Measurements from ENCODE around the gene DHRS4. TPM values are rescaled to one million over a fixed set of nuclear protein-coding genes. Genes with fewer than 3 reads are reported as not detected.
"Not testable (repeated sequence)": the region's sequence is repeated elsewhere in the genome, so short reads cannot be mapped to it uniquely, and the experiment has no call there.

The DHRS4 gene
- total and polyA plus RNA-seq, 2 of the 13 experiments (the other 11 are each of a cell fraction or from before 2014, with no cell fraction given) = 23.9 to 45.1 TPM

DNA sequence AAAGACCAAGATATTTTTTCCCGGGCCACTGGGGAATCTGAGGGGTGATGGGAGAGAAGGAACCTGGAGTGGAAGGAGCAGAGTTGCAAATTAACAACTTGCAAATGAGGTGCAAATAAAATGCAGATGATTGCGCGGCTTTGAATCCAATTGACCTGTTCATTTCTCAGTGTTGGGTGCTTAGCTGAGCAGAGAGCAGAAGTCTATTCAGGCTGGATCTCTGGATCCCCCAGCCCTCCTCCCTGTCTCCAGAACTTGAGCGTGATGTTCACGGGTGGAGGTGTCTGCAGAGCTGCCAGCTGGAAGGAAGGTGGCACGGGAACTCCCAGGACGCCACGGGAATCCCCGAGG, 15.5 kb downstream of the DHRS4 start:
- H3K36me3 ChIP-seq (replicated peaks in 1 of 2; ENCODE audit: control insufficient read depth in 1 of 2, insufficient read depth in 2 of 2, low read length in 2 of 2); H3K27ac ChIP-seq (ENCODE audit: extremely low read length, insufficient read depth, low read length); H4K20me1 ChIP-seq (ENCODE audit: insufficient read depth, low read length); H3K79me2 ChIP-seq (ENCODE audit: insufficient read depth, low read length); H3K9me3 ChIP-seq (ENCODE audit: low read length); CTCF ChIA-PET (ENCODE audit: low intra/inter-chr PET ratio, low total read pairs); in situ Hi-C loops (cut with HindIII; ENCODE audit: extremely low pct_ligation_motif_present, low pct_unique_long_range_greater_than_20kb); intact Hi-C loops (cut with micrococcal nuclease; ENCODE audit: unreplicated experiment); H2AFZ ChIP-seq (ENCODE audit: low read length); DNase-seq (ENCODE audit: low spot score); H3K27me3 ChIP-seq (ENCODE audit: control insufficient read depth in 1 of 2, insufficient read depth in 2 of 2, low read length in 2 of 2); FAIRE-seq: not testable (repeated sequence)
- POLR2A ChIA-PET = interaction anchor here (1.6 kb wide), 1 partner anchor 126 kb away, joined by 6 read pairs; no protein-coding TSS in a partner anchor
- peak overlapping the region; percentile 56 for H3K9ac ChIP-seq (ENCODE audit: insufficient read depth, low read depth, low read length)
- H3K4me2 ChIP-seq (ENCODE audit: low read depth, low read length) = peak overlapping the region; percentile 88
- WGBS (ENCODE audit: low lambda C conversion rate) = 46% methylated on average over 4 of the region's 9 CpGs
- ATAC-seq = peak; percentile 14
- H3K4me1 ChIP-seq (ENCODE audit: insufficient read depth, low read length) = peaks cover 36% of the 10 kb centered on the region
- TSS peak; percentile 67 for BruUV-seq (replicated peaks)
- peak overlapping the region in 2 of 3 experiments; percentile 67 to 72; a peak in 3 of 6 replicates for H3K4me3 ChIP-seq (replicated peaks in 1 of 3; ENCODE audit: insufficient read depth in 1 of 3, low read depth in 2 of 3, low read length in 3 of 3)
- TF ChIP-seq, protein P1, sequence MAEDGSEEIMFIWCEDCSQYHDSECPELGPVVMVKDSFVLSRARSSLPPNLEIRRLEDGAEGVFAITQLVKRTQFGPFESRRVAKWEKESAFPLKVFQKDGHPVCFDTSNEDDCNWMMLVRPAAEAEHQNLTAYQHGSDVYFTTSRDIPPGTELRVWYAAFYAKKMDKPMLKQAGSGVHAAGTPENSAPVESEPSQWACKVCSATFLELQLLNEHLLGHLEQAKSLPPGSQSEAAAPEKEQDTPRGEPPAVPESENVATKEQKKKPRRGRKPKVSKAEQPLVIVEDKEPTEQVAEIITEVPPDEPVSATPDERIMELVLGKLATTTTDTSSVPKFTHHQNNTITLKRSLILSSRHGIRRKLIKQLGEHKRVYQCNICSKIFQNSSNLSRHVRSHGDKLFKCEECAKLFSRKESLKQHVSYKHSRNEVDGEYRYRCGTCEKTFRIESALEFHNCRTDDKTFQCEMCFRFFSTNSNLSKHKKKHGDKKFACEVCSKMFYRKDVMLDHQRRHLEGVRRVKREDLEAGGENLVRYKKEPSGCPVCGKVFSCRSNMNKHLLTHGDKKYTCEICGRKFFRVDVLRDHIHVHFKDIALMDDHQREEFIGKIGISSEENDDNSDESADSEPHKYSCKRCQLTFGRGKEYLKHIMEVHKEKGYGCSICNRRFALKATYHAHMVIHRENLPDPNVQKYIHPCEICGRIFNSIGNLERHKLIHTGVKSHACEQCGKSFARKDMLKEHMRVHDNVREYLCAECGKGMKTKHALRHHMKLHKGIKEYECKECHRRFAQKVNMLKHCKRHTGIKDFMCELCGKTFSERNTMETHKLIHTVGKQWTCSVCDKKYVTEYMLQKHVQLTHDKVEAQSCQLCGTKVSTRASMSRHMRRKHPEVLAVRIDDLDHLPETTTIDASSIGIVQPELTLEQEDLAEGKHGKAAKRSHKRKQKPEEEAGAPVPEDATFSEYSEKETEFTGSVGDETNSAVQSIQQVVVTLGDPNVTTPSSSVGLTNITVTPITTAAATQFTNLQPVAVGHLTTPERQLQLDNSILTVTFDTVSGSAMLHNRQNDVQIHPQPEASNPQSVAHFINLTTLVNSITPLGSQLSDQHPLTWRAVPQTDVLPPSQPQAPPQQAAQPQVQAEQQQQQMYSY (CRISPR knock-in tag; IDR thresholded peaks at IDR 0.05) = 0 out of 2 replicates have a peak, but pooled peaks have one; percentile 5

DNA sequence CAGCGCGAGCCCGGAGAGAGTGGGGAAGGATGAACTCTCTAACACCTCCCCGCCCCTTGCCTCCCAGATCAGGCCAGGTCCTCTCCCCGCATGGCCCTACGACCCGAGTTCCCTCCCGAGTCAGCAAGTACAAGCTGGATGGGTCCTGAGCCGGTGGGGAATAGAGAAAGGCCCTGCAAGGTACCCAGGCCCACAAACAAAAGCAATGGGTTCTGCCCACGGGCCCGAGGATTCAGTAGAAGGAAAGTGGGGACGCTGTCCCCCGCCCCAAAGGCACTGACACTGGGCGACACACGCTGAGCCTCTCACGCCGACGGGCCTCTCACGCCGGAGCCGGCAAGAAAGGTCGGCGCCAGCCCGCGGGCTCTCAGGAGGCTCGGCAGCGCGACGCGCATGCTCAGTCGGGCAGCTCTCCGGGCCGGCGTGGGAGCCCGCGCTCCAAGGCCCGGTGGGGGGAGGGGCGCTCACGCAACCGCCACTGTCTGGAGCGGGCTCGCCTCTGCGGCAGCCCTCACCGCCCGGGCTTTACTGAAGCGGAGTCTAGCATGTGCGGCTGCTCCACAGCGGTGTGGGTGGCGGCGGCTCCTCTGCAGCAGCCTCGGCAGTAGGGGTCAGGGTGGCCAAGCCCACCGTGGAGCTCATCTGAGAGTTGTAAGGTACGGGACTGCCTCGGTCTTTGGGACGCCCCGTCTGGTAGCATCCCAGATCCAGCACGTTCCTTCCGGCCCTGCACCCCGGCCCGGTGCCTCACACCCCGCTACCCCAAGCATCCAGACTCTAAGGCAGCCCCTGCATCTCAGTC, 16.1 kb downstream of the DHRS4 start:
- H2AFZ ChIP-seq (ENCODE audit: low read length); H4K20me1 ChIP-seq (ENCODE audit: insufficient read depth, low read length); H3K36me3 ChIP-seq (replicated peaks in 1 of 2; ENCODE audit: control insufficient read depth in 1 of 2, insufficient read depth in 2 of 2, low read length in 2 of 2); CTCF ChIA-PET (ENCODE audit: low intra/inter-chr PET ratio, low total read pairs); intact Hi-C loops (cut with micrococcal nuclease; ENCODE audit: unreplicated experiment); H3K79me2 ChIP-seq (ENCODE audit: insufficient read depth, low read length); H3K27me3 ChIP-seq (ENCODE audit: control insufficient read depth in 1 of 2, insufficient read depth in 2 of 2, low read length in 2 of 2); H3K9me3 ChIP-seq (ENCODE audit: low read length); FAIRE-seq; BruUV-seq (replicated peaks): not testable (repeated sequence)
- 17% methylated on average over 52 of the region's 61 CpGs for WGBS (ENCODE audit: low lambda C conversion rate)
- H3K4me1 ChIP-seq (ENCODE audit: insufficient read depth, low read length) = peaks cover 42% of the 10 kb centered on the region
- H3K4me2 ChIP-seq (ENCODE audit: low read depth, low read length) = peak overlapping the region; percentile 88
- peak overlapping the region; percentile 47 to 72 (median 67); a peak in 5 of 6 replicates for H3K4me3 ChIP-seq (replicated peaks in 1 of 3; ENCODE audit: insufficient read depth in 1 of 3, low read depth in 2 of 3, low read length in 3 of 3)
- POLR2A ChIA-PET = interaction anchor here (1.6 kb wide), 1 partner anchor 126 kb away, joined by 6 read pairs; no protein-coding TSS in a partner anchor
- peak; percentile 35 for DNase-seq (ENCODE audit: low spot score)
- peak; percentile 89 for ATAC-seq
- H3K27ac ChIP-seq (ENCODE audit: extremely low read length, insufficient read depth, low read length) = peak overlapping the region; percentile 51
- in situ Hi-C loops (cut with HindIII; ENCODE audit: extremely low pct_ligation_motif_present, low pct_unique_long_range_greater_than_20kb) = loop anchor here (5.0 kb wide), 1 partner anchor 43 kb away; no protein-coding TSS in a partner anchor
- peak overlapping the region; percentile 56 for H3K9ac ChIP-seq (ENCODE audit: insufficient read depth, low read depth, low read length)
- TF ChIP-seq NKX3-1 (CRISPR knock-in tag; IDR thresholded peaks at IDR 0.05) = peak; percentile 35; the same call in 1 of the 2 replicates
- peak; percentile 85; the same call in 1 of the 2 replicates for TF ChIP-seq MYC (CRISPR knock-in tag; IDR thresholded peaks at IDR 0.05; ENCODE audit: borderline replicate concordance)
- TF ChIP-seq FOXO1 (CRISPR knock-in tag; IDR thresholded peaks at IDR 0.05) = peak; percentile 73
- peak; percentile 41; the same call in 1 of the 2 replicates for TF ChIP-seq TARDBP (CRISPR knock-in tag; IDR thresholded peaks at IDR 0.05)
- TF ChIP-seq, protein P2, sequence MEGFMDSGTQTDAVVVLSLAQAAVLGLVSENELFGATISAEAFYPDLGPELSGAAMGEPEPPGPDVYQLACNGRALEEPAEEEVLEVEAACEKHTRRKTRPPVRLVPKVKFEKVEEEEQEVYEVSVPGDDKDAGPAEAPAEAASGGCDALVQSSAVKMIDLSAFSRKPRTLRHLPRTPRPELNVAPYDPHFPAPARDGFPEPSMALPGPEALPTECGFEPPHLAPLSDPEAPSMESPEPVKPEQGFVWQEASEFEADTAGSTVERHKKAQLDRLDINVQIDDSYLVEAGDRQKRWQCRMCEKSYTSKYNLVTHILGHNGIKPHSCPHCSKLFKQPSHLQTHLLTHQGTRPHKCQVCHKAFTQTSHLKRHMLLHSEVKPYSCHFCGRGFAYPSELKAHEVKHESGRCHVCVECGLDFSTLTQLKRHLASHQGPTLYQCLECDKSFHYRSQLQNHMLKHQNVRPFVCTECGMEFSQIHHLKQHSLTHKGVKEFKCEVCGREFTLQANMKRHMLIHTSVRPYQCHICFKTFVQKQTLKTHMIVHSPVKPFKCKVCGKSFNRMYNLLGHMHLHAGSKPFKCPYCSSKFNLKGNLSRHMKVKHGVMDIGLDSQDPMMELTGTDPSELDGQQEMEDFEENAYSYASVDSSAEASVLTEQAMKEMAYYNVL (CRISPR knock-in tag; IDR thresholded peaks at IDR 0.05; ENCODE audit: borderline replicate concordance) = peak; percentile 69; the same call in 1 of the 2 replicates
- peak; percentile 84; the same call in 1 of the 2 replicates for TF ChIP-seq KAT7 (CRISPR knock-in tag; IDR thresholded peaks at IDR 0.05; ENCODE audit: borderline replicate concordance)
- TF ChIP-seq TAF1 (CRISPR knock-in tag; IDR thresholded peaks at IDR 0.05) = peak; percentile 69; the same call in 1 of the 2 replicates
- peak; percentile 68; the same call in 1 of the 2 replicates for TF ChIP-seq NR1H2 (CRISPR knock-in tag; IDR thresholded peaks at IDR 0.05; ENCODE audit: borderline replicate concordance, low read depth)
- TF ChIP-seq KDM5B (CRISPR knock-in tag; IDR thresholded peaks at IDR 0.05; ENCODE audit: borderline replicate concordance) = peak; percentile 86; the same call in 1 of the 2 replicates
- peak; percentile 72; the same call in 1 of the 2 replicates for TF ChIP-seq ZNF335 (CRISPR knock-in tag; IDR thresholded peaks at IDR 0.05)
